GM20431 (cell line): Measurements from ENCODE around the gene DDX11.
"Not testable (repeated sequence)": the region's sequence is repeated elsewhere in the genome, so short reads cannot be mapped to it uniquely, and the experiment has no call there.

Experiments
- in situ Hi-C: fragments of 300-500 bp; cut with MseI, MboI; formaldehyde crosslinking; loops from one replicate; pipeline ENCODE4 v1.15.0; 2020; ENCODE audit warnings: low sequenced_read_pairs; ENCODE audit not compliant: unreplicated experiment

The DDX11 gene

DNA sequence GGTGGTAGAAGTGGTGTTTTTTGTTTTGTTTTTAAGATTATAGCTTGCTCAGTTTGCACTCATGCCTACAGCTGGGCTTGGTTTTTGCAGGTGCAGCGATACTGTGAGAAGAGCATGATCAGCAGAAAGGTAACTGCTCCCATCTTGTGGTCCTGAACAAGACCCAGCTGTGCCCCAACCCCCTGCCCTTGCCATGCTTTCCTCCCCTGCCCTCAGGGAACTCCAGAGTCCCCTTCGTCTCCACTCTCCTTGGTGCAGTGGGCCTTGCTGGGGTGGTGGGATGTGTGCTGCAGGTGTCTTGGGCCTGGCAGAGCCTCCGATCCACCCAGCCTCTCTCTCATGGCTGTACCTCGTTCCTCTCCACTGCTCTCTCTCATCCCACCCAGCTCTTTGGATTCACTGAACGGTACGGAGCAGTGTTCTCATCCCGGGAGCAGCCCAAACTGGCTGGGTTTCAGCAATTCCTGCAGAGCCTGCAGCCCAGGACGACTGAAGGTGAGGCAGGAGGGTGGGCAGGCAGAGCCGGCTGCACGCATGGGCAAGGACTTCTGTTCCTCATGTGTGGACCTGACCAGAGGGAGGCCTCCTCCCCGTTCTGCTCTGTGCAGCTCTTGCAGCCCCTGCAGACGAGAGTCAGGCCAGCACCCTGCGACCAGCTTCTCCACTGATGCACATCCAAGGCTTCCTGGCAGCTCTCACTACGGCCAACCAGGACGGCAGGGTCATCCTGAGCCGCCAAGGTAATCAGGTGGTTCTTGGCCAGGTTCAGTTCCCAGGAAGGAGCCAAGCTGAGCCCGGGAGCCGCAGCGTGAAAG lies 22.8 kb downstream of the DDX11 start:
- in situ Hi-C loops: not testable (repeated sequence)

DNA sequence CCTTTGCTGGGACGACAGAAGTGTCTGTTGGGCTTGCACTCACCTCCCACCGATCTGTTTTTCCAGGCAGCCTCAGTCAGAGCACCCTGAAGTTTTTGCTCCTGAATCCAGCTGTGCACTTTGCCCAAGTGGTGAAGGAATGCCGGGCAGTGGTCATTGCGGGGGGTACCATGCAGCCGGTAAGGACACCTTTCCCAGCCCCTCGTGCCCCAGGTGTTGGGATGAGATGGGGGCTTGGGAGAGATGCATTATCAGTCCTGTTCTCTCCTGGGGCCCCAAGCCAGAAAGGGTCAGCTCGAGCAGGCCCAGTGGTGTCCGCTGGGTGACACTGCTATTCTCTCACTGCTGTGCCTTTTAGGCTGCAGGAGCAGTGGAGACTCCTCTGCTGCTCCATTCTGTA lies 24.2 kb downstream of the DDX11 start:
- in situ Hi-C loops: not testable (repeated sequence)

DNA sequence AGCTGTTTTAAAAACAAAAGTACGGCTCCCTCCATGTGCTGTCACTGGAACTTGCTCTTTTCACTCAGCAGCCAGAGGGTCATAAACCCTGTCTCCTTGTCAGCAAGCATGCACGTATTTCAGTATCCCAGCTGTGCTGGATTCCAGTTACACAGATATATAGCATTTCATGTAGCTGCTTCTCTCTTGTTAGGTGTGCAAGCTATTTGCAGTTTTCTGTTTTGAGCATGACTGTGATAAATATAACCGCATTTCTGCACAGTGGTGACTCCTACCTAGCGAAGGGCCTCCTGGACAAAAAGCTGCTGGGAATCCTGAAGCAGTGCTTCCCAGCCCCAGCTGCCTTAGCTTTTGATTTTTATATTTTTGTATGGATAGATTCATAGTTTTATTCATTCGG lies 24.7 kb downstream of the DDX11 start:
- in situ Hi-C loops: not testable (repeated sequence)

DNA sequence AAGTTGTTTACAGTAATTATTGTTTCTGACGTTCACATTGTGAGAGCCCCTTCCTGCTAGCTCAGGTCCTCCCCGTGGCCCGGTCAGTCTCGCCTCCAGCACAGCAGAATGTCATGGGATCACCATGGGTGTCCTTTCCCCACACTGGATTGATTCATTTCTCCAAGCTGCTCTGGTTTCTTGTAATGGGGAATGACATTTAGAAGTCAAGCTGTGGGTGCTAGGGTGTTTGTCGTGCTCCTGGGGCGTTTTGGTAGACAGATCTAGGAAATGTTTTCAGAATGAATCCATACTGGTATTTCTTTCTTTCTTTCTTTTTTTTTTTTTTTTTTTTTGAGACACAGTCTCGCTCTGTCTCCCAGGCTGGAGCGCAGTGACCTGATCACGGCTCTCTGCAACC lies 25.1 kb downstream of the DDX11 start:
- in situ Hi-C loops: not testable (repeated sequence)

DNA sequence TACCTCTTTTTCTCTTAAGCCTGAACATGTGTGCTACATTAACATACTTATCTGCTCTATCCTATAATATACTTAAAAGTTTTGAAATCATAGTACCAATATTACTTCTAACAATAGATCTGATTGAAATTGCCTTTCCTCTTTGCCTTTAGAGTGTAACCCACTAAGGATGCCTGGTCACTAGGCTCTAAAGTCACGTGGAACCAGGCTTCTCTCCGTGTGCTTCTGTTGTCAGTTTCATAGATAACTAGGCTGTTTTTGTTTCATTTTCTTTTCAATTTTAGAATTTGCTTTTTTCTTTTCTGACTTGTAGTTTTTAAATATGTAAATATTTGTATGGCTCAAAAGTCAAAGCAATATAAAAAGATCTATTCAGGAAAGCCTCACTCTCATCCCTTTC lies 25.8 kb downstream of the DDX11 start:
- in situ Hi-C loops: not testable (repeated sequence)

DNA sequence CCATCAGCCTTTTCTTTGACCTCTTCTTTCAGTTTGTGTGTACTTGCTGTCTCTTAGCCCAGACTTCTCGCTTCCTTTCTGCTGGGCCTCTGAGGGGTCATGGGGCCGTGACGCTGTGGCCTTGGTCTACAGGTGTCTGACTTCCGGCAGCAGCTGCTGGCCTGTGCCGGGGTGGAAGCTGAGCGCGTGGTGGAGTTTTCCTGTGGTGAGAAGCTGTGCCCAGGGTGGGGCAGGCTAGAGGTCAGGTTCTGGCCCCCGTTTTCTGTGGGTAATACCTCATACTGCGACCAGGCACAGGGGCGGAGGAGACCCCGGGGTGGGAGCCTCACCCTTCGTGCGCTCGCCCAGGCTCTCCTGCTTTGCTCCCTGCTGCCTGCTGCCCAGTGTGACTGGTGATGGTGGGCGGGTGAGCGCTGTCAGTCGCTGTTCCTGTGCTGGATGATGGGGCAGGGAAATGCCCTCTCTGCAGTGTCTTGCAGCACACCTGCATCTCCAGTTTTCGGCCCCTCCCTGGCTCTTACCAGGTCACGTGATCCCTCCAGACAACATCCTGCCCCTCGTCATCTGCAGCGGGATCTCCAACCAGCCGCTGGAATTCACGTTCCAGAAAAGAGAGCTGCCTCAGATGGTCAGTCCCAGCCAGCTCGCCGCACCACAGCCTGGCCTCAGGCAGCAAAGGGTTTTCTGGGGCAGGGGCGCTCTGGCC lies 27.0 kb downstream of the DDX11 start:
- in situ Hi-C loops: not testable (repeated sequence)

DNA sequence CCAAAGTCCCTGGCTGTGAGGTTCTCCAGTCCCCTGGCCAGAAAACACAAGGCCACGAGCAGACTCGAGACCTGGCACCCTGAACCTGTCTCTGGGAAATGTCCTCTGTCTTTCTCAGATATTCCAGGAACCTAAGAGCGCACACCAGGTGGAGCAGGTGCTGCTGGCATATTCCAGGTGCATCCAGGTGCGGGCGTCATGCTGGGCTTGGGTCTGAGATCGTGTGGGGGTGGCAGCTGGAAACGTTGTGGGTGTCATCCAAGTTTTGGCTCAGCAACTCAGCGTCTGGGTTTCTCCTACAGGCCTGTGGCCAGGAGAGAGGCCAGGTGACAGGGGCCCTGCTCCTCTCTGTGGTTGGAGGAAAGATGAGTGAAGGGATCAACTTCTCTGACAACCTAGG lies 28.5 kb downstream of the DDX11 start:
- in situ Hi-C loops: not testable (repeated sequence)

DNA sequence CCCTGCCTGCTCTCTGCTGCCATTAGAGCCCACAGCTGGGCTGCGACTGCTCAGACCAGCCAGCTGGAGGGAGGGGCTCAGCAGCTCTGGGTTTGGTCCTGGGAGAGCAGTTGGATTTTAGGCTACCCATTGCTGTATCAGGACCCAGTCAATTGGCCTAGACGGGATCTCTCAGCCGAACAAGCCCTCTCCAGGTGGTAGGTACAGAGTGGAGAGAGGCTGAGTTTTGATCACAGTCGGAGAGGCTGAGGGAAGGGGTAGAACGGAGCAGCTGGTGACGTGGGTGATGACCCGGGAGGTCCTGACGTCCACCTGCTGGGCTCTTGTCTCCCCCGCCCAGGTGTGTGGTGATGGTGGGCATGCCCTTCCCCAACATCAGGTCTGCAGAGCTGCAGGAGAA lies 28.9 kb downstream of the DDX11 start:
- in situ Hi-C loops: not testable (repeated sequence)

DNA sequence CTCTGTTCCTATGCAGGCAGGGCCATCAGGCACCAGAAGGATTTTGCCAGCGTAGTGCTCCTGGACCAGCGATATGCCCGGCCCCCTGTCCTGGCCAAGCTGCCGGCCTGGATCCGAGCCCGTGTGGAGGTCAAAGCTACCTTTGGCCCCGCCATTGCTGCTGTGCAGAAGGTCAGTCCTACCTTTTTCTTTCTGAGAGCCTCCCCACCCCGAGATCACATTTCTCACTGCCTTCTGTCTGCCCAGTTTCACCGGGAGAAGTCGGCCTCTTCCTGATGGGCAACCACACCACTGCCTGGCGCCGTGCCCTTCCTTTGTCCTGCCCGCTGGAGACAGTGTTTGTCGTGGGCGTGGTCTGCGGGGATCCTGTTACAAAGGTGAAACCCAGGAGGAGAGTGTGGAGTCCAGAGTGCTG lies 29.9 kb downstream of the DDX11 start:
- in situ Hi-C loops: not testable (repeated sequence)

DNA sequence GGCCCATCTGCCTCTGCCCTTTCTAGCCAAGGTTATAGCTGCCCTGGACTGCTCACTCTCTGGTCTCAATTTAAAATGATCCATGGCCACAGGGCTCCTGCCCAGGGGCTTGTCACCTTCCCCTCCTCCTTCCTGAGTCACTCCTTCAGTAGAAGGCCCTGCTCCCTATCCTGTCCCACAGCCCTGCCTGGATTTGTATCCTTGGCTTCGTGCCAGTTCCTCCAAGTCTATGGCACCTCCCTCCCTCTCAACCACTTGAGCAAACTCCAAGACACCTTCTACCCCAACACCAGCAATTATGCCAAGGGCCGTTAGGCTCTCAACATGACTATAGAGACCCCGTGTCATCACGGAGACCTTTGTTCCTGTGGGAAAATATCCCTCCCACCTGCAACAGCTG lies 30.6 kb downstream of the DDX11 start:
- in situ Hi-C loops: not testable (repeated sequence)

DNA sequence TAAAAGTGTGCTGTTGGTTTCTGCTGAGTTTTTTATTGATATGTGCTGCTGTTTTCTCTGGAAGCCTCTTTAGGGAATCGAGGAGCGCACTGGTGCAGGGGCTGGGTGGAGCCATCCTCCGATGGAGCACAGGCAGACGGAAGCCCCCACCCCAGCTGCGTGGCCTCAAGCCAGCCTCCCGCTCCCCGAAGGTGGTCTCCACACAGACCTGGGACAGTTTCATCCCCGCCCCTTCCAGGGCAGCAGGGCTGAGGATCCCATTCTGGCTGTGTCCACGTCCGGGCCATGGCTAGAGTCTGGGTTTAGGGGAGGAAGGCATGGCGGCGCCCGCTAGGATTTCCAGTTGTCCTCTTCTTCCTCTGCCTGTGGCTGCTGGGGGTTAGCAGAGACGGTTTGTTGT lies 31.1 kb downstream of the DDX11 start:
- in situ Hi-C loops: not testable (repeated sequence)

DNA sequence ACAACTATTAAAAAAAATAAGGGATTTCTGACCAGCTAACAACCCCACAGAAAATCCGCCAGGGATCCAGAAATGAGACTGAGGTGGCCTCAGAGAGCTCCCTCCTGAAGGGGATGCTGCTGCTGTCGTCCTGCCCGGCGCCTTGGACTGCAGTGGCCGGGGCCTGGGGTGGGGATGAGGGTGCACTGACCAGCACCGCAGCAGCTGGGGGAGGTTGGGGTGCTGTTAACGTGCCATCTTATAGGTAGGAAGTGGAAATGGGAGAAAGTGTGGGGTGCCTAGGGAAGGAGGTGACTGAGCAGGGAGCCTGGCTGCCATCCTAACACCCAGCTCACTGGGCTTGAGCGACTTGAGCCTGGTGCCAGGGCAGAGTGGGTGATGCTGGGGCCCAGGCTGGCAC lies 32.0 kb downstream of the DDX11 start:
- in situ Hi-C loops: no loop called here

DNA sequence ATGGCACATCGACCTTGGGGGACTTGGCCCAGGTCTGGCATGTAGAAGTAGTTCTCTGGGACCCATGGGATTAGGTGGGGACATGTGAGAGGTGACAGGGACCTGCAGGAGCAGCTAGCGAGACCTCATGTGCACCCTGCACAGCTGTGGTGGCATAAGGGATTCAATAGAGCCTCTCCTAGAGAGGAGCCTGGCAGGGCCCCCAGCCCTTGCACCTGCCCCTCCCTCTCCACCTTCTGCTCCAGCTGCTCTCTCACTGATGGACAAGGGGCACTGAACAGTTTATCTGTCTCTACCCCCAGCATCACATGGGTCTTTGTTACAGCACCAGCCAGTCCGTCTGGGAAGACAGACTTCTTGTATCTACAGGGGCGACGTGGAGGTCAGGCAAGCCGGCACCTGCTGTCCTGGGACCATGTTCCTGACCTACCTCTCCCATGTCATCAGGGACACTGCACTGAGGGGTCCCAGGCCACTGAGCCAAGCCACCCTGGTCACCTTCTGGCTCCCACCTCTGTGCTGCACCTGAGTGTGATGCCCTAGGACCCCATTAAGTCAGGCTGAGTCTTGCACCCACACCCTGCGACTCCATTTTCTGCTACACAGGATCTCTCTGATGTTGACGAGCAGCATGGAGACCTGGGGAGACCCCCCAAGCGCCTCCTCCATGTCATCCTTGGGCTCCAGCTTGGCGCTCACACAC lies 32.6 kb downstream of the DDX11 start:
- in situ Hi-C loops: no loop called here

DNA sequence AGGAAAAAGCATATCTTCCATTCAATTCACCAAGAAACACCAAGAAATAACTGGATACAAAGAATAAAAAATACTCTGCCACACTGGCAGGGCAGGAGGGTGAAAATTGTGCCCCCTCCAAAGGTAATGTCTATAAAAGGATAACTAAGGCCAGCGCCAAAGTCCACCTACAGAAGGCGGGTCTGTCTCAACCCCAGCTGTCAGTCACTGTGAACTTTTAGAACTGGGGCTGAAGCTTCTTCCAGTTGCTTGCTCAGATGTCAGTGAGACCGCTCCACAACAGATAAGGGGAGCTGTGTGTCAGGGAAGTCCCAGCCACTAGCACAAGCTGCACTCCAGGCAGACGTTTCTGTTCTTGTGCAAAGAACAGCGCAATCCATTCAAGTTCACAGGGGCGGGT lies 36.1 kb downstream of the DDX11 start:
- in situ Hi-C loops: loop anchor here (10.0 kb wide), 1 partner anchor 125 kb away; no protein-coding TSS in a partner anchor

DNA sequence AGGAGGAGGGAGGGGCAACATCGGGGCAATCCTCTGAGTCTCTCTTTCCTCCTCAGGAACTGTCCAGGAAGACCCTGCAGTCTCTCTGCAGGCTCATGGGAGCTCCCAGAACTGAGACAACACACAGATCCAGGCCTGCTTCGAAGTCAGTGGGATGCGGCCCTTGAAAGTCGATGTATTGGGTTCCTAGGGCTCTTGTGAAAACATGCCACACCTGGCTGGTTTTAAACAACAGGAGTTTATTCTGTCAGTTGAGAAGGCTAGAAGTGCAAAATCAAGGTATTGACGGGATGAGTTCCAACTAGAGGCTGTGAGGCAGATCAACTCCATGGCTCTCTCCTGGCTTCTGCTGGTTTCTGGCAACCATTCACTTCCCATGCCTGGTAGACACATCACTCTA lies 36.6 kb downstream of the DDX11 start:
- in situ Hi-C loops: loop anchor here (10.0 kb wide), 1 partner anchor 125 kb away; no protein-coding TSS in a partner anchor

DNA sequence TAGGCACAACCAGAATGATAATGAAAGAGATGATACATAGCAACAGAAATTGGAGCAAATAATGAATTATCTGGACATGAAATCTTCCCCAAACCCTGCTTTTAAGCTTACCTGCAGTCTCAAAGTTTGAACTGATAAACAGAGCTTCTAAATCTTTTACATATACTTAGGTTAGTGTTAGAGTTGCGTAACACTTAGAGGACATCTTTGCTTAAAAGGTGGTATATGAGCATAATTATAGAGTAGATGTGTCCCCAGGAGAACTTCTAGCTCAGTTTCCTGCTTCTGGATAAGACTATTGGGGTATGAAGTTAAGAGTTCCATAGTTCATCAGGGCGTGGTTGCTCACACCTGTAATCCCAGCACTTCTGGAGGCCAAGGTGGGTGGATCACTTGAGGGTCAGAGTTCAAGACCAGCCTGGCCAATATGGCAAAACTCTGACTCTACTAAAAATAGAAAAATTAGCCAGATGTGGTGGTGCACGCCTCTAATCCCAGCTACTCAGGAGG lies 41.5 kb downstream of the DDX11 start:
- in situ Hi-C loops: loop anchor here (10.0 kb wide), 1 partner anchor 120 kb away; no protein-coding TSS in a partner anchor

DNA sequence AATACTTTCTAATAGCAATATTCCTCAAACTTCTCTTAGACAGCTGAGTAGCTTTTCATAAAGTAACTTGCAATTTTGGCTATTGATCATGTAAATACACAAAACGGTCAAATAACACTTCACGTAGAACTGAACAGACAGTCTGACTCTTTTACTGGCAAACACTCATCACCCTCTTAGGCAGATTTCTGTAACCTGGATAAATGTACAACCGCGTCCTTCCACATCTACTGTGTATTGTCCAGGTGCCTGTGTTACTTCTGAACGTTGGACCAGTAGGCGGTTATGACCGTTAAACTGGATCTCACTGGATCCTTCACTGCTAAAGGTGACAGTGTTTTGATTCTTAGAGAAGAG lies 43.2 kb downstream of the DDX11 start:
- in situ Hi-C loops: loop anchor here (10.0 kb wide), 1 partner anchor 118 kb away; no protein-coding TSS in a partner anchor

DNA sequence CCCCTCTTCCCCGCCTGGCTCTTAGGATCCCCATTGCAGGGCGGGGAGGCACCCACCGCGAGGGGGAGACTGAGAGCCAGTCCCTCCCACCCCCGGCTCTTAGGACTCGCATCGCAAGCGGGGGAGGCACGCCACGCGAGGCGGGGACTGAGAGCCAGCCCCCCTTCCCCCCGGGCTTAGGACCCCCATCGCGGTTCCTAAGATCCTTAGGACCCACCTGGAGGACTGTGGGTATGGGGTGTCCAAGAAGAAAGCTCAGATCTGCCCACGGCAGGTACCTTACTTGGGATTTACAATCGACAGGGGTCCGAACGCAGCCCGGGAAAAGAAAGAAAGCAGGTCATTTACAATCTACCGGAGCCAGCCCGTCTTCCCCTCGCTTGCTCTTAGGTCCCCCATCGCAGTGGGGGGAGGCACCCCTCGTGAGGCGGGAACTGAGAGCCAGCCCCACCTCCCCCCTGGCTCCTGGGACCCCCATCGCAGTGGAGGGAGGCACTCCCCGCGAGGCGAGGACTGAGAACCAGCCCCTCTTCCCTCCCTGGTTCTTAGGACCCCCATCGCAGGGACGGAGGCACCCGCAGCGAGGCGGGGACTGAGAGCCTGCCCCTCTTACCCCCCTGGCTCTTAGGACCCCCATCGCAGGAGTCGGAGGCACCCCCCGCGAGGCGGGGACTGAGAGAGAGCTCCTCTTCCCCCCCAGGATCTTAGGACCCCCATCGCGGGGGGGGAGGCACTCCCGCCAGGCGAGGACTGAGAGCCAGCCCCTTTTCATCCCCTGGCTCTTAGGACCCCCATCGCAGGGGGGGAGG lies 43.7 kb downstream of the DDX11 start:
- in situ Hi-C loops: loop anchor here (10.0 kb wide), 1 partner anchor 117 kb away; no protein-coding TSS in a partner anchor

DNA sequence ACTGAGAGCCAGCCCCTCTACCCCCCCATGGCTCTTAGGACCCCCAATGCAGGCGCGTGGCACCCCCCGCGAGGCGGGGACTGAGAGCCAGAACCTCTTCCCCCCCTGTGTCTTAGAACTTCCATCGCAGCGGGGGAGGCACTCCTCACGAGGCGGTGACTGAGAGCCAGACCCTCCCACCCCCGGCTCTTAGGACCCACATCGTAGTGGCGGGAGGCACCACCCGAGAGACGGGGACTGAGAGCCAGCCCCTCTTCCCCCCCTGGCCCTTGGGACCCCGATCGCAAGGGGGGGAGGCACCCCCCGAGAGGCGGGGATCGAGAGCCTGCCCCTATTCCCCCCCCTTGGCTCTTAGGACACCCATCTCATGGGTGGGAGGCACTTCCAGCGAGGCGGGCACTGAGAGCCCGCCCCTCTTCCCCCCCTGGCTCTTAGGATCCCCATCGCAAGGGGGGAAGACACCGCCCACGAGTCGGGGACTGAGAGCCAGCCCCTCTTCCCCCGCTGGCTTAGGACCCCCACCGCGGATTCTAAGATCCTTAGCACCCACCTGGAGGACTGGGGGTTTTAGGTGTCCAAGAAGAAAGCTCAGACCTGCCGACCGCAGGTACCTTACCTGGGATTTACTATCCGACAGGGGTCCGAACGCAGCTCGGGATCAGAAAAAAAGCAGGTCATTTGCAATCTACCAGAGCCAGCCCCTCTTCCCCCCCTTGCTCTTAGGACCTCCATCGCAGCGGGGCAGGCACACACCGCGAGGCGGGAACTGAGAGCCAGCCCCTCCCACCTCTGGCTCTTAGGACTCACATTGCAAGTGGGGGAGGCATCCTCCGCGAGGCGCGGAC lies 44.9 kb downstream of the DDX11 start:
- in situ Hi-C loops: loop anchor here (10.0 kb wide), 1 partner anchor 116 kb away; no protein-coding TSS in a partner anchor
